GM12878 (cell line): ENCODE measurements around the gene PPARA. TPM values are rescaled to one million over a fixed set of nuclear protein-coding genes. Genes with fewer than 3 reads are reported as not detected.

Source experiments
- ATAC-seq: fragments of 200-7000 bp; cut with Tn5 transposase; 3 replicates; pipeline ENCODE4 v1.9.1; 2020; ENCODE audit warnings: mild to moderate bottlenecking, moderate library complexity
- BruUV-seq: library from RNA; stranded (reverse); fragments of 400-500 nt; replicated peaks from 2 replicates; lab custom pipeline; 2021; lab: Mats Ljungman, UMichigan
- CTCF ChIA-PET: fragments of 300-600 bp; sonication (Branson Sonifier 250); formaldehyde crosslinking; extraction: SDS; loops from one replicate; lab custom pipeline; 2021; ENCODE audit warnings: inconsistent platforms; lab: Yijun Ruan, JAX
- POLR2A ChIA-PET: fragments of 350-600 bp; formaldehyde crosslinking; extraction: SDS; loops from one replicate; lab custom pipeline; 2021; ENCODE audit warnings: inconsistent platforms; lab: Charles Lee
- RAD21 ChIA-PET: fragments of 300-600 bp; sonication (Branson Sonifier 250); formaldehyde crosslinking; loops from one replicate; lab custom pipeline; 2023; ENCODE audit warnings: antibody characterized with exemption; ENCODE audit not compliant: unreplicated experiment; lab: Charles Lee
- SMC1A ChIA-PET: fragments of 300-600 bp; sonication (Branson Sonifier 250); formaldehyde crosslinking; loops from one replicate; lab custom pipeline; 2023; ENCODE audit not compliant: unreplicated experiment, uncharacterized antibody; lab: Charles Lee
- DNase-seq: peaks from one replicate; pipeline ENCODE4 v3.0.0-alpha.2; 2011; ENCODE audit warnings: low read depth, low spot score
- FAIRE-seq: peaks from 3 replicates; lab custom pipeline; 2011; peaks lifted over from hg19 to GRCh38; lab: Jason Lieb, UNC
- H2AFZ ChIP-seq: 2 replicates; pipeline ENCODE4 v1.6.0; 2011; ENCODE audit warnings: low read depth, low read length, control low read depth; ENCODE audit not compliant: control insufficient read depth
- H3K27ac ChIP-seq: 2 replicates; pipeline ENCODE4 v1.5.1; 2011; ENCODE audit warnings: control low read depth; ENCODE audit not compliant: control insufficient read depth, insufficient read depth
- H3K27me3 ChIP-seq, 2 experiments: replicated peaks in 1 of 2; 2 replicates each; pipeline versions ENCODE4 v1.6.0 to v1.6.1; 2011; ENCODE audit warnings: low read length in 1 of 2; ENCODE audit not compliant: control insufficient read depth in 2 of 2, insufficient read depth in 2 of 2
- H3K36me3 ChIP-seq, 2 experiments: 2 replicates each; pipeline ENCODE4 v1.5.1; 2011; ENCODE audit warnings: low read length in 1 of 2; ENCODE audit not compliant: control insufficient read depth in 2 of 2, insufficient read depth in 2 of 2
- H3K4me1 ChIP-seq: 2 replicates; pipeline ENCODE4 v1.6.1; 2011; ENCODE audit warnings: mild to moderate bottlenecking, low read length, moderate library complexity, mixed read lengths; ENCODE audit not compliant: control insufficient read depth, insufficient read depth
- H3K4me2 ChIP-seq: 2 replicates; pipeline ENCODE4 v1.6.0; 2011; ENCODE audit warnings: control low read depth; ENCODE audit not compliant: control insufficient read depth, insufficient read depth
- H3K4me3 ChIP-seq: fragments of 200-600 bp; sonication (generic); 2 replicates; pipeline ENCODE4 v1.5.1; 2016
- H3K79me2 ChIP-seq: 2 replicates; pipeline ENCODE4 v1.6.0; 2011; ENCODE audit warnings: low read length; ENCODE audit not compliant: control insufficient read depth, insufficient read depth
- H3K9ac ChIP-seq: 2 replicates; pipeline ENCODE4 v1.8.0; 2011; ENCODE audit warnings: low read length, control low read depth, mixed read lengths; ENCODE audit not compliant: control insufficient read depth, insufficient read depth
- H3K9me3 ChIP-seq: replicated peaks from 3 replicates; pipeline ENCODE4 v1.5.1; 2011; ENCODE audit warnings: mild to moderate bottlenecking, low read length; ENCODE audit not compliant: control insufficient read depth, insufficient read depth
- H4K20me1 ChIP-seq: 2 replicates; pipeline ENCODE4 v1.6.0; 2011; ENCODE audit not compliant: control insufficient read depth, insufficient read depth
- BACH1 ChIP-seq: fragments of 450-650 bp; IDR thresholded peaks from 2 replicates; pipeline ENCODE4 v1.6.1; 2017; ENCODE audit warnings: mild to moderate bottlenecking, borderline replicate concordance
- CREB1 ChIP-seq: IDR thresholded peaks from 2 replicates; pipeline ENCODE4 v1.6.1; 2012; ENCODE audit warnings: low read depth, mild to moderate bottlenecking, inconsistent platforms
- DPF2 ChIP-seq: fragments of 450-650 bp; IDR thresholded peaks from 2 replicates; pipeline ENCODE4 v1.6.1; 2017; ENCODE audit warnings: mild to moderate bottlenecking
- FOS ChIP-seq: IDR thresholded peaks from 3 replicates; pipeline ENCODE4 v1.6.1; 2011; ENCODE audit warnings: borderline replicate concordance; ENCODE audit not compliant: insufficient read length; ENCODE audit errors: extremely low read depth
- GATAD2B ChIP-seq: fragments of 450-650 bp; conservative IDR thresholded peaks from 2 replicates; pipeline ENCODE4 v1.6.1; 2017; ENCODE audit warnings: low read depth, mild to moderate bottlenecking, moderate library complexity
- HDGF ChIP-seq: fragments of 450-650 bp; IDR thresholded peaks from 2 replicates; pipeline ENCODE4 v1.6.1; 2016; ENCODE audit warnings: antibody characterized with exemption
- IKZF1 ChIP-seq: fragments of 450-650 bp; conservative IDR thresholded peaks from 2 replicates; pipeline ENCODE4 v1.6.1; 2017; ENCODE audit warnings: antibody characterized with exemption, mild to moderate bottlenecking
- JUNB ChIP-seq: IDR thresholded peaks from 2 replicates; pipeline ENCODE4 v1.6.1; 2016; ENCODE audit warnings: antibody characterized with exemption, mild to moderate bottlenecking
- MEF2B ChIP-seq: fragments of 450-650 bp; IDR thresholded peaks from 2 replicates; pipeline ENCODE4 v1.6.1; 2018; ENCODE audit warnings: mild to moderate bottlenecking, moderate library complexity; ENCODE audit not compliant: partially characterized antibody, poor library complexity, severe bottlenecking
- NBN ChIP-seq: fragments of 450-650 bp; IDR thresholded peaks from 2 replicates; pipeline ENCODE4 v1.6.1; 2016
- NKRF ChIP-seq: fragments of 450-650 bp; conservative IDR thresholded peaks from 2 replicates; pipeline ENCODE4 v1.6.1; 2017; ENCODE audit warnings: mild to moderate bottlenecking, moderate library complexity
- NRF1 ChIP-seq: conservative IDR thresholded peaks from 2 replicates; pipeline ENCODE4 v1.6.1; 2011; ENCODE audit warnings: mild to moderate bottlenecking, low read depth, low read length, improper control_type of control experiment
- PAX5 ChIP-seq: IDR thresholded peaks from 2 replicates; pipeline ENCODE4 v1.6.1; 2011; ENCODE audit warnings: low read depth, low read length, borderline replicate concordance
- POLR2A ChIP-seq: IDR thresholded peaks from 2 replicates; pipeline ENCODE4 v1.6.1; 2011; ENCODE audit warnings: low read depth, mild to moderate bottlenecking, low read length
- RELA ChIP-seq: fragments of 450-650 bp; IDR thresholded peaks from 2 replicates; pipeline ENCODE4 v1.8.0; 2014; ENCODE audit warnings: borderline replicate concordance; ENCODE audit not compliant: partially characterized antibody
- RFX5 ChIP-seq: IDR thresholded peaks from 2 replicates; pipeline ENCODE4 v1.6.1; 2011; ENCODE audit warnings: low read depth, low read length, improper control_type of control experiment
- SRF ChIP-seq, 2 experiments: IDR thresholded peaks; 2 replicates each; pipeline ENCODE4 v1.6.1; 2011; ENCODE audit warnings: low read depth in 2 of 2, low read length in 2 of 2, mild to moderate bottlenecking in 1 of 2, moderate library complexity in 1 of 2
- SUPT20H ChIP-seq: IDR thresholded peaks from 2 replicates; pipeline ENCODE4 v1.6.1; 2011; ENCODE audit warnings: low read depth, mild to moderate bottlenecking, low read length, moderate library complexity, borderline replicate concordance; ENCODE audit not compliant: control insufficient read depth
- TCF12 ChIP-seq: IDR thresholded peaks from 2 replicates; pipeline ENCODE4 v1.6.1; 2011; ENCODE audit warnings: low read depth, mild to moderate bottlenecking, low read length
- WRNIP1 ChIP-seq: IDR thresholded peaks from 2 replicates; pipeline ENCODE4 v1.6.1; 2011; ENCODE audit warnings: low read depth, low read length, improper control_type of control experiment, borderline replicate concordance
- ZNF207 ChIP-seq: fragments of 450-650 bp; IDR thresholded peaks from 2 replicates; pipeline ENCODE4 v1.6.1; 2014; ENCODE audit warnings: antibody characterized with exemption, mild to moderate bottlenecking, borderline replicate concordance
- ZNF274 ChIP-seq: IDR thresholded peaks from one replicate; pipeline ENCODE4 v1.8.0; 2011; ENCODE audit not compliant: insufficient read length, insufficient read depth
- WGBS: methylation state at CpG from one replicate; pipeline ENCODE4 v1.1.6; 2016; ENCODE audit warnings: low lambda C conversion rate; ENCODE audit not compliant: insufficient replicate concordance, insufficient coverage; ENCODE audit errors: missing lambda C conversion rate; 5-methylcytosine and 5-hydroxymethylcytosine counted together
- in situ Hi-C: fragments of 300-500 bp; cut with MboI; formaldehyde crosslinking; loops from 9 replicates; pipeline ENCODE4 v1.14.3; 2018; ENCODE audit warnings: mixed read lengths
- intact Hi-C: fragments of 100-400 bp; cut with micrococcal nuclease; formaldehyde crosslinking; loops from one replicate; pipeline ENCODE4 v1.14.2; 2022; ENCODE audit not compliant: unreplicated experiment
- polyA plus RNA-seq, 11 experiments: library from polyadenylated mRNA; depleted of rRNA in 4 of 11; unstranded in 6 of 11; stranded (reverse) in 5 of 11; fragments of >200 nt; fragmentation: Nextera tagmentation in 4 of 11; fragmentation: Illumina TruSeq in 1 of 11; extraction: Ambion mirVana in 4 of 11; extraction: Trizol in 1 of 11; gene quantifications; 1 replicate in 1 of 11; 2 replicates in 10 of 11; pipeline versions ENCODE4 v1.2.1 to v1.2.3, GENCODE V29; 2011 to 2016; ENCODE audit warnings: inconsistent platforms in 2 of 11, missing spikeins in 2 of 11, low read depth in 1 of 11
- total RNA-seq, 4 experiments: library from RNA; depleted of rRNA in 3 of 4; stranded (reverse); fragments of >200 nt in 3 of 4; fragmentation: Illumina TruSeq in 1 of 4; extraction: Trizol in 1 of 4; gene quantifications; 2 replicates each; pipeline versions ENCODE4 v1.2.1 to v1.2.3, GENCODE V29; 2013 to 2021
- TF ChIP-seq, protein P1 (sequence below): IDR thresholded peaks from 2 replicates; pipeline ENCODE4 v1.6.1; 2011; ENCODE audit warnings: borderline replicate concordance, low read depth, mild to moderate bottlenecking, moderate library complexity, mixed read lengths, low read length; ENCODE audit not compliant: insufficient read depth; ENCODE audit errors: extremely low read length

The PPARA gene
- total and polyA plus RNA-seq, 10 of the 15 experiments (the other 5 are each of a cell fraction or from before 2014, with no cell fraction given), result 0.72 to 10.4 (median 4.6) TPM

- in situ Hi-C loops (no loop called here), intact Hi-C loops (loop anchor here (5.0 kb wide), 1 partner anchor 101 kb away; the partner anchor contains the start of gene CDPF1)
- ChIA-PET SMC1A (interaction anchor here (1.0 to 1.3 kb wide), 2 partner anchors 100 to 146 kb away, joined by 3 to 5 read pairs; partner anchors contain the start of genes CDPF1 and GTSE1), POLR2A (no interaction called here), CTCF (interaction anchor here (0.9 kb wide), 1 partner anchor 182 kb away, joined by 3 read pairs; no protein-coding TSS in a partner anchor), RAD21 (interaction anchor here (1.4 kb wide), 1 partner anchor 145 kb away, joined by 3 read pairs; the partner anchor contains the start of gene GTSE1)
- Histone ChIP-seq H3K27me3 (peaks cover 9% of the 10 kb centered on the region in 2 experiments), H3K36me3 (no peaks in the 10 kb centered on the region), H3K9me3 (no peaks in the 10 kb centered on the region), H2AFZ (peak overlapping the region; percentile 87), H3K27ac (peak overlapping the region; percentile 68), H3K4me2 (peak overlapping the region; percentile 99), H4K20me1 (0 out of 2 replicates have a peak, but pooled peaks cover 2% of the 10 kb centered on the region), H3K4me1 (peaks cover 7% of the 10 kb centered on the region), H3K9ac (peak overlapping the region; percentile 70), H3K79me2 (peaks cover 5% of the 10 kb centered on the region), H3K4me3 (peak overlapping the region; percentile 81)
- under 1% methylated on average over 57 of the region's 101 CpGs for WGBS
- DNase-seq (no peak), ATAC-seq (peak; percentile 63), FAIRE-seq (no peak)
- BruUV-seq, result no TSS peak
- no peak for TF ChIP-seq BACH1
- TF ChIP-seq DPF2, result peak; percentile 76; the same call in 1 of the 2 replicates
- 0 out of 2 replicates have a peak, but pooled peaks have one; percentile 23 for TF ChIP-seq NKRF
- peak; percentile 69 for TF ChIP-seq POLR2A
- TF ChIP-seq PAX5, result no peak
- peak; percentile 21; the same call in 1 of the 2 replicates for TF ChIP-seq ZNF207
- TF ChIP-seq TCF12, result no peak
- TF ChIP-seq GATAD2B, result peak; percentile 87
- TF ChIP-seq MEF2B, result no peak
- TF ChIP-seq ZNF274, result no peak
- TF ChIP-seq FOS, result no peak
- no peak for TF ChIP-seq SUPT20H
- TF ChIP-seq, protein P1, sequence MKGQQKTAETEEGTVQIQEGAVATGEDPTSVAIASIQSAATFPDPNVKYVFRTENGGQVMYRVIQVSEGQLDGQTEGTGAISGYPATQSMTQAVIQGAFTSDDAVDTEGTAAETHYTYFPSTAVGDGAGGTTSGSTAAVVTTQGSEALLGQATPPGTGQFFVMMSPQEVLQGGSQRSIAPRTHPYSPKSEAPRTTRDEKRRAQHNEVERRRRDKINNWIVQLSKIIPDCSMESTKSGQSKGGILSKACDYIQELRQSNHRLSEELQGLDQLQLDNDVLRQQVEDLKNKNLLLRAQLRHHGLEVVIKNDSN, result no peak
- TF ChIP-seq RELA, result peak; percentile 70
- TF ChIP-seq WRNIP1, result no peak
- 0 out of 2 replicates have a peak, but pooled peaks have one; percentile 20 for TF ChIP-seq NRF1
- no peak for TF ChIP-seq SRF (IDR thresholded peaks at IDR 0.05; ENCODE audit: low read depth in 2 of 2, low read length in 2 of 2)
- peak; percentile 39; the same call in 1 of the 2 replicates for TF ChIP-seq NBN
- TF ChIP-seq HDGF, result 0 out of 2 replicates have a peak, but pooled peaks have one; percentile 19
- TF ChIP-seq RFX5, result no peak
- no peak for TF ChIP-seq JUNB
- TF ChIP-seq CREB1, result no peak
- TF ChIP-seq IKZF1, result peak; percentile 65
Measured at GRCh38 chr22:46150655-46151477, 540 bp downstream of the PPARA start.
